GM19468 (cell line): ENCODE results near the gene DENND1A.

ENCODE experiments used
- ATAC-seq: cut with Tn5 transposase; IDR thresholded peaks from one replicate; pipeline ENCODE4 v1.9.1; 2021; ENCODE audit warnings: mild to moderate bottlenecking, moderate library complexity, moderate number of reproducible peaks; ENCODE audit not compliant: unreplicated experiment; ENCODE audit errors: extremely low read depth

Gene DENND1A

DNA sequence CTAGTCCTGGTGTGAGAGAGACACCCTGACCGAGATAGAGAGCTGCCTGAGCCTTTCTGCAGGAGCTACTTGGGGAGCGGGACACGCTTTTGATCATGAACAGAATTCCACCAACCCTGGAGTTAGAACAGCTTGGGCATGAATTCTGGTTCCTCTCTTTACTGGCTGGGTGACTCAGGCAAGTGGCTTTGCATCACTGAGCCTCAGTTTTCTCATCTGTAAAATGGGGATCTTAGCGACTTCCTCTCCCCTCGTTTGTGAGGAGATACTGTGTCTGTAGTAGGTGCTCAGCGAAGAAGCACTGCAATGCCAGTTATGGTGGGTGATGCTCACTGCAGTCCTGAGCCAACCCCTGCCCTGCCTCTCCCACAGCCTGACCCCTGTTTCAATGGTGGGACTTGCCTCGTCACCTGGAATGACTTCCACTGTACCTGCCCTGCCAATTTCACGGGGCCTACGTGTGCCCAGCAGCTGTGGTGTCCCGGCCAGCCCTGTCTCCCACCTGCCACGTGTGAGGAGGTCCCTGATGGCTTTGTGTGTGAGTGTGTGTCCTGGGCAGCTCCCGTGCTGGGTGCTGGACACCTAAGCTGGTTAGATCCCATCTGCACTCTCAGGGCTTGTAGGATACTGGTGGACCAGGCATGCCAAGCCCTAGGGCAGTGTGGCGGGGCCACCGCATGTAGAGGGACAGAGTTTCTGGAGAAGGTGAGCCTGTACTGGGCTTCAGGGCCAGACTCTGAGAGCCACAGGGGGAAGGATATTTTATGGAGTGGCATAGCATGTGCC is 557.9 kb downstream of the DENND1A start:
- no peak for ATAC-seq

DNA sequence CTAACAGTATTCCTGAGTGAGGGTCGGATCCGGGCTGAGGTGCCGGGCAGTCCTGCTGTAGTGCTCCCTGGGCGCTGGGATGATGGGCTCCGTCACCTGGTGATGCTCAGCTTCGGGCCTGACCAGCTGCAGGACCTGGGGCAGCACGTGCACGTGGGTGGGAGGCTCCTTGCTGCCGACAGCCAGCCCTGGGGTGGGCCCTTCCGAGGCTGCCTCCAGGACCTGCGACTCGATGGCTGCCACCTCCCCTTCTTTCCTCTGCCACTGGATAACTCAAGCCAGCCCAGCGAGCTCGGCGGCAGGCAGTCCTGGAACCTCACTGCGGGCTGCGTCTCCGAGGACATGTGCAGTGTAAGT is 558.7 kb downstream of the DENND1A start:
- no peak for ATAC-seq

DNA sequence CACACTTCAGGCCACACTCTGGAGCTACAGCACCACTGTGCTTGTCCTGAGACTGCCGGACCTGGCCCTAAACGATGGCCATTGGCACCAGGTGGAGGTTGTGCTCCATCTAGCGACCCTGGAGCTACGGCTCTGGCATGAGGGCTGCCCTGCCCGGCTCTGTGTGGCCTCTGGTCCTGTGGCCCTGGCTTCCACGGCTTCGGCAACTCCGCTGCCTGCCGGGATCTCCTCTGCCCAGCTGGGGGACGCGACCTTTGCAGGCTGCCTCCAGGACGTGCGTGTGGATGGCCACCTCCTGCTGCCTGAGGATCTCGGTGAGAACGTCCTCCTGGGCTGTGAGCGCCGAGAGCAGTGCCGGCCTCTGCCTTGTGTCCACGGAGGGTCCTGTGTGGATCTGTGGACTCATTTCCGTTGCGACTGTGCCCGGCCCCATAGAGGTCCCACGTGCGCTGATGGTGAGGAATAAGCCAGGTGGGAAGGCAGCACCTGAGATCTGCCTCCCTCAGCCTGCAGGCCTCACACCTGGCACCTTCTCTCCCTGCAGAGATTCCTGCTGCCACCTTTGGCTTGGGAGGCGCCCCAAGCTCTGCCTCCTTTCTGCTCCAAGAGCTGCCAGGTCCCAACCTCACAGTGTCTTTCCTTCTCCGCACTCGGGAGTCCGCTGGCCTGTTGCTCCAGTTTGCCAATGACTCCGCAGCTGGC is 559.2 kb downstream of the DENND1A start:
- ATAC-seq, result no peak

DNA sequence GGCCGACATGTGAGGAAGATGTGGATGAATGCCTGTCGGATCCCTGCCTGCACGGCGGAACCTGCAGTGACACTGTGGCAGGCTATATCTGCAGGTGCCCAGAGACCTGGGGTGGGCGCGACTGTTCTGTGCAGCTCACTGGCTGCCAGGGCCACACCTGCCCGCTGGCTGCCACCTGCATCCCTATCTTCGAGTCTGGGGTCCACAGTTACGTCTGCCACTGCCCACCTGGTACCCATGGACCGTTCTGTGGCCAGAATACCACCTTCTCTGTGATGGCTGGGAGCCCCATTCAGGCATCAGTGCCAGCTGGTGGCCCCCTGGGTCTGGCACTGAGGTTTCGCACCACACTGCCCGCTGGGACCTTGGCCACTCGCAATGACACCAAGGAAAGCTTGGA is 559.8 kb downstream of the DENND1A start:
- ATAC-seq, result no peak

DNA sequence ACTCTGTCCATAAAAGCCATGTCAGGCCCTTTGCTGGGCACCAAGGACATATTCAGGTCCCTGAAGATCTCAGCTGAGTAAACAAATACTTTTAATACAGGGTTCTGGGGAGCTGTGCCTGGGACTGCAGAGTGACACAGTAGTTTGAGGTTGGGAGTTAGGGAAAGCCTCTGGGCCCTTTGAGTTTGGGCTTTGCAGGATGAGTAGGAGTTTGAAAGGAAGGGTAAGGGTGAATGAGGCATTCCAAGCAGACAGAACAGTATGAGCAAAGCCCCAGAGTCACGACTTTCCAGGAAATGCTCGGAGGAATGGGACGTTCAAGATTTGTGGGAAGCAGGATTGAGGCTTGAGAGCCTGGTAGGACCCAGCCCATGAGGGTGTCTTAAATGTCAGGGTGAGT is 560.6 kb downstream of the DENND1A start:
- no peak for ATAC-seq

DNA sequence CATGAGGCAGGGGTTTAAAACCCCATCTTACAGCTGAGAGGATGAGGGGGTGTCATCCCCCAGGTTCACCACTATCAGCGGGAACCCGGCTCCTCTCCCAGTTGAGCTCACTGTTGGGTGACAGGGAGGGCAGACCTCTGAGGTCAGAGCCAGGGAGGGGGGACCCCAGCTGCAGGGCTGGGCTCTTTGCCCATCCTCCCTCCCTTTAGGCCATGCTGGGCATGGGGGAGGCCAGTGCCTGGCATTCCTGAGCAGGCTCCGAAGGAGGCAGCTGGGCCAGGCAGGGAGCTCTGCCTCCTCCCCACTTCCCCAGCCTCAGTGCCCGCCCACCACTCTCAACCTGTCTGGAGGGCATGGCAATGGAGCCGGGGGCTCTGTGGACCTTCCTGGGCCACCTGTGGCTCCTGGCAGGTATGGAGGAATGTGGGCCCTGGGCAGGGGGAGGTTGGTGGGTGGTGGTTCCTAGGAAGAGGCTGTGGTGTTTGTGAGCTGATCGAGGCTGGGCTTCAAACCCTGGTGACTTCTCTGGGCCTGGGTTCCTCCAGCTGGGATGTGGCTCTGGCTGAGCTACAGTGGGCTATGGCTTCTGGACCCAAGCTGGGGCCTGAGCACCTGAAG is 561.3 kb downstream of the DENND1A start:
- no peak for ATAC-seq

DNA sequence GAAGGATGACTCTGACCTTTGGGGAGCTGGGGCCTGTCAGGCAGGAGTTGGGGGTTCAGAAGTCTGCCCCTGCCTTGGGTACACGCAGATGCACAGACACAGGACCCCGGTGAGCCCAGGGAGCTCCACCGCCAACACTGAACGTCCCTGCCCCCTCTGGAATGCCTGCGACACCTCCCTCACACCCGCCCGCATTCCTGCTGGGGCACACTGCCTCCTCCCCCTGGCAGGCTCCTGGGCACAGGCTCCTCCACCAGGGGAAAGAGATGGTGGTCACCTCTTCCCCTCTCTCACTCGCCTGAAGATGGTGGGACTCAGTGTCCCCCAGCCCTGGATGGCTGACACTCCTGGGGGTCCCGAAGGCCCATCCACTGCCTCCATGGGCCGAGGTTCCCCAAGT is 561.9 kb downstream of the DENND1A start:
- ATAC-seq, result no peak

DNA sequence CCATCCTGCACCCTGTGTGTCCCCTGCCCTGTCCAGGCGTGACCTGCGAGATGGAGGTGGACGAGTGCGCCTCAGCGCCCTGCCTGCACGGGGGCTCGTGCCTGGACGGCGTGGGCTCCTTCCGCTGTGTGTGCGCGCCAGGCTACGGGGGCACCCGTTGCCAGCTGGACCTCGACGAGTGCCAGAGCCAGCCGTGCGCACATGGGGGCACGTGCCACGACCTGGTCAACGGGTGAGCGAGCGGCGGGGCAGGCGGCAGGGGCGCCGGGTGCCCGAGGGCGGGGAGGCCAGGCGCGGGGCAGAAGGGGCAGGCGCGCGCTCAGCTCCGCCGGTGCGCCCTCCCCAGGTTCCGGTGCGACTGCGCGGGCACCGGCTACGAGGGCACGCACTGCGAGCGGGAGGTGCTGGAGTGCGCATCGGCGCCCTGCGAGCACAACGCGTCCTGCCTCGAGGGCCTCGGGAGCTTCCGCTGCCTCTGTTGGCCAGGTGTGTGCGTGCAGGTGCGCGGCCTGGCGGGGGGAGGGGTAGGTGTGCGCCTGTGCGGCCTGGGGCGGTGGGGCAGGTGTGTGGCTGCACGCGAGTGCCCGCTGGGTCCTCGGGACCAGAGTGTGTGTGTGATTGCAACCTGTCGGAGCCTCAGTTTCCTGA is 563.9 kb downstream of the DENND1A start:
- ATAC-seq, result no peak

DNA sequence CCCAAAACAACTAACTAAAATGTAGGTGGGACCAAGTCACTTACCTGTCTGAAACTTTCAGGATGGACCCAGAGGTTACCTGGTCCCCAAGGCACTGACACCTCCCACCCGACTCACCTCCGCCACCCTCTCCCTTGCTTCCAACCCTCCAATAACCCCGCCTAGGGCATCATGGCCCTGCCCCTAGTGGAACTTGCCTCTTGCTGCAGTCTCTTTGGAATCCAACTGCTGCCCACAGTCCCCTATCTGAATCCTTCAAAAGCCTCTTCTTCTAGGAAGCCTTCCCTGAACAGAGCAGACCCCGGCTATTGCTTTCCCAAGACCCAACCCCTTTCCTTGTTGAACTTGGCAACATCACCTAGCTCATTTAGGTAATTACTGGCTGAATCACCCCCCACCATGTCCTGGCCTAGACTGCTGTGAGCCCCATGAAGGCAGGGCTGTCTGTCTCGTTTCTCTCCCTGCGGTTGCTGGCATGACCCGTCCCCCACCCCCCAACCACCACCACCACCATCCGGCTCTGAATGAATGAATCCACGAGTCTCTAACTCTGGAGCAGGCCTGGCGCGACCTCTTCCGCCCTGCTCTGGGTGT is 564.5 kb downstream of the DENND1A start:
- no peak for ATAC-seq

DNA sequence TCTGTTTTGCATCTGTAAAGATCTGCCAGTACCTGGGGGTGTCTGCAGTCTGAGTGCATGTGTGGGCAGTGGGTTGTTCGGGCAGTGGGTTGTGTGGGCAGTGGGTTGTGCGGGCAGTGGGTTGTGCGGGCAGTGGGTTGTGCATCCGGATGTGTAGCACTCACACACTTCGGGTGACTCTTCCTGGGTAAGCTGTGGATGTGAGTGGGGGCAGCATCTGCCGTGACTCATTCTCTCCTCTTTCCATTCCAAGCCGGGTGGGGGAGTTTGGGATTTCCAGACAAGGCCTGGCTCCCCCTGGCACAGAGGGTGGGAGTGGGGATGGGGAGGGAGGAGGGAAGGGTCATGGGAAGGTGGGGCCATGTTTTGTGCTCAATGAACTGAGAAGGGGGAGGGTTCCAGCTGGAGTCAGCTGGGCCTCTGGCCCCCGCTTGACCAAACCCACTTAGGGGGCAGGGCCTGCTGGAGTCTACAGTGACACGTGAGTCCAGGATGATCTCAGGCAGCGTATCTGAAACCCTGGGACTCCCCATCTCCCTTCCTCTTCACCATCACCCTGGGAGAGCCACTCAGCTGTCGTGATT is 565.6 kb downstream of the DENND1A start:
- no peak for ATAC-seq

DNA sequence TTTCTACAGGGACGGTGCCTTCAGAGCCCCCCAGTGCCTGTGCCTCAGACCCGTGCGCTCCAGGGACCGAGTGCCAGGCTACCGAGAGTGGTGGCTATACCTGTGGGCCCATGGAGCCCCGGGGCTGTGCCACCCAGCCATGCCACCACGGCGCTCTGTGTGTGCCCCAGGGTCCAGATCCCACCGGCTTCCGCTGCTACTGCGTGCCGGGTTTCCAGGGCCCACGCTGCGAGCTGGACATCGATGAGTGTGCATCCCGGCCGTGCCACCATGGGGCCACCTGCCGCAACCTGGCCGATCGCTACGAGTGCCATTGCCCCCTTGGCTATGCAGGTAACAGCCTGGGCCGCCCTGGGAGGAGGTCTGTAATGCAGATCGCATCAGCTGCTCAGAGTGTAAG is 567.1 kb downstream of the DENND1A start:
- ATAC-seq, result no peak

DNA sequence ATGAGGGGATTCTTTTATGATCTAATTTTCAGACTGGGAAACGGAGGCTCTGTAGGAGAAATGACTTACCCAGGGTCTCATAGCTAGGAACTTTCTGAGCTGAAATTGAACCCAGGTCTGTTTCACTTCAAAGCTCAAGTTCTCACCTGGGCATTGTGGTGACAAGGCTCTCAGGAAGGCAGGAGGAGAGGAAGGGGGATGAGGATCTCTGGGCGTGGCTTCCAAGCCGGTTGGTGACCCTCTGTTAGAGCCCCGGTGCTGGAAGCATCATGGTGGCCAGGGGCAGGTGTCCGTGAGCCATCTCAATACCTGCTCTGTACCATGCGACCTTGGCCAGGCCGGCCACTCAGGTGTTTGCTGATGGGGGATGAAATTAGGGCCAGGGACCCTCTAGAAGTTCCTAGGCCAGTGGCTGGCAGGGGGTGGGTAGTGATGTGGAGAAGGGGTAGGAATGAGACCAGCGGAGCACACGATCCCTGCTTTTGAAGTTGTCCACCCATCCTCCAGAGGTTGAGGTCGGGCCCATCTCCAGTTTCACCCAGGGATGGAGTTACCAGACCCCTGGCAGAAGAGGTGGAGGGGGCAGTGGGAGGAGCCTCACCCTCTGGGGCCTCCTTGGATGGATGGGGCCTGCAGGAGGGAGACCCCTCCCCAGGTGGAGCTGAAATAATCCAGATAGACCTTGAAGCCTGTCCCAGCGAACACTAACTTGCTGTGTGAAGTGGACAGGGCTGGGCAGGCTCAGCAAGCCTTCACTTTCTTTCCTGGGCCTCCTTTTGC is 568.0 kb downstream of the DENND1A start:
- ATAC-seq, result no peak

DNA sequence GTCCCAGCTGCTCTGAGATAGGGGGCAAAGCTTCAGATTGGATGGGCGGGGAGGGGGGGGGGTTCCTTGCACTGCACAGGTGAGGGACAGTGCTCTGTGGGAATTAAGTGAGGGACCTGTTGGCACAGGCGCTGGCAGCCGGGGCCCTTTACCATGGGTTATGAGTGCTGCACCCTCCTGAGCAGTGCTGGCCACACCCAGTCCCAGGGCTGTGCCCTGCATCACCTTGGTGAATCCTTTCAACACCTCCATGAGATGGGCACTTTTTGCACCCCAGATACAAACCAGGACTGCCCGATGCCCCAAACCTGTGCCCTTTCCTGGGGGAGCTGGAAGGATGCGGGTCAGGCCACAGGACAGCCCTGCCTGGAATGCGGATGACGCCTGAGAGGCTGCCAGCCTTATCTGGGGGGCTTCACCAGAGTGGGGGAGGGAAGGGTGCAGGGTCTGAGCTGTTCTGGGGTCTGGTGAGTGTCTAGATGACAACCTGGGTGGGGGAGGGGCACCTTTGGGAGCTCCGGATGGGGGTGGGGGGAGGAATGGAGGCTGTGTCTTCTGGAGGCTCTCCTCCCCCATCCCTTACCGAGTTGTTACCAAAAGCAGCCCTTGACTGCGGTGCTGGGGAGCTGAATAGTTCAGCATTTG is 568.7 kb downstream of the DENND1A start:
- no peak for ATAC-seq

DNA sequence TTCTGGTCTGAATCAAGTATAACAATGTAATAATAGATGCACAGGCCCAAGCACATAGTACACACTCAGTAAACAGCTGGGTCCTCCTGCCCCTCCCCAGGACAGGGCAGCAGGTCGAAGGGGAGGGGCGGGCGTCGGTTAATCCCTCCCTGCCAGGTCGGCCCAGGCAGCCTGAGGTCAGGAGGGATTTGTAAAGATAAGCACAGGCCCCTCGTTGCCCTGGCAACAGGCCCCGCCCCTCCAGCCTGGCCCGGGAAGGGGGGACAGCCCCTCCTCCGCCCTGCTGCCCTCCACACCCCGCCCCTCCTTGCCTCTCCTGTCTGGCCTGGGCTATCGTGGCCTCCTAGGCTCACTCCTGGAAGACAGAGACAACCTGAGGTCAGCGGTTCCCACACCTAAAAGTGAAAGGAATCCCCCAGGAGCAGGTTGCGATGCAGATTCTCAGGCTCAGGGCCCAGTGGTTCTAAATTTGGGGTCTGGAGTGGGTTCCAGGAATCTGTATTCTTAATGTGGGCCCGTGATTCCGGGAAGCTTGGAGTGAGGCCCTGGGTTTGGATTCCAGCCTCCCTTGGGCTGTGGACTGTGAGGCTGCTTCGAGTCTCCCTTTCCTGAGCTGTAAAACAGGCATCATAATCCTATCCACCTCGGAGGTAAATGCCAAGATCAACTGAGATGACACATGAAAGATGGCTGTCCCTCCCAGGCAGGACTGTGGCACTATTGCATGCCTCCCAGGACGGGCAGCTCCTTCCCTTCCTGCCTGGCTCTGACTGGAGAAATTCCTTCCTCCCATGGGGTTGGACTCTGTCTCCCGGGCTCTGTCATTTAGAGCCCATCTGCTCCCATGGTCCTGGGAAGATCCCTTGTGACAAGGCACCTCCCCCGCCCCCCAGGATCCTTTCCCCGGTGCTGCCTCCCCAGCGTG is 569.5 kb downstream of the DENND1A start:
- ATAC-seq, result no peak

DNA sequence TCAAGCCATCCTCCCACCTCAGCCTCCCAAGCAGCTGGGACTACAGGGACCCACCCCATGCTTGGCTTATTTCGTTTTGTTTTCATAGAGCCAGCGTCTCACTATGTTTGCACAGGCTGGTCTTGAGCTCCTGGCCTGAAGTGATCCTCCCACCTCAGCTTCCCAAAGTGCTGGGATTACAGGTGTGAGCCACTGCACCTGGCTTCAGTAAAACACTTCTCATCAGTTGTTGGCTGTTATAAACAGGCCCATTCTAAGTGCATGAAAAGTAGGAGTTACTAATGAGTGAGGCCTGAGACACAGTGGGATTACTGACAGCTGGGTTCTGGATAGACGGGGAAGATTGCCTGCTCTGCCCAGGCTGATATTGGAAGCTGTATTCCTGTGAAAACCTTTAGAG is 570.4 kb downstream of the DENND1A start:
- ATAC-seq, result no peak

DNA sequence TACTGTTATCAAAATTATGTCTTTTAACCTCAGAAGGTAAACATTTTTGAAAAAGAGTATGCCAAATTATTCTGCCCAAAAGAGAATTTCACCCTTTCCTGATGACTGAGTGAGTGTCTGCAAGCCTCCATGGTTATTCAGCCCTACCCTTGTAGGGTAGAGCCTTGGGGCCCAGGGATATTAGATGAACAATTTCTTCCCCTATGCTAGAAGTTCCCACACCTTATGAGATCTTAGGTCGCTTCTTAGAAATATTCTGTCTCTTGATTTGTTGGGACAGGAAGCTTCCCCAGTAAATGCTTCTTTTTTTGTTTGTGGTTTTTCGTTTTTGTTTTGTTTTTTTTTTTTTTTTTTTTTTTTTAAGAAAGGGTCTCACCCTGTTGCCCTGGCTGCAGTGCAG is 570.8 kb downstream of the DENND1A start:
- no peak for ATAC-seq

DNA sequence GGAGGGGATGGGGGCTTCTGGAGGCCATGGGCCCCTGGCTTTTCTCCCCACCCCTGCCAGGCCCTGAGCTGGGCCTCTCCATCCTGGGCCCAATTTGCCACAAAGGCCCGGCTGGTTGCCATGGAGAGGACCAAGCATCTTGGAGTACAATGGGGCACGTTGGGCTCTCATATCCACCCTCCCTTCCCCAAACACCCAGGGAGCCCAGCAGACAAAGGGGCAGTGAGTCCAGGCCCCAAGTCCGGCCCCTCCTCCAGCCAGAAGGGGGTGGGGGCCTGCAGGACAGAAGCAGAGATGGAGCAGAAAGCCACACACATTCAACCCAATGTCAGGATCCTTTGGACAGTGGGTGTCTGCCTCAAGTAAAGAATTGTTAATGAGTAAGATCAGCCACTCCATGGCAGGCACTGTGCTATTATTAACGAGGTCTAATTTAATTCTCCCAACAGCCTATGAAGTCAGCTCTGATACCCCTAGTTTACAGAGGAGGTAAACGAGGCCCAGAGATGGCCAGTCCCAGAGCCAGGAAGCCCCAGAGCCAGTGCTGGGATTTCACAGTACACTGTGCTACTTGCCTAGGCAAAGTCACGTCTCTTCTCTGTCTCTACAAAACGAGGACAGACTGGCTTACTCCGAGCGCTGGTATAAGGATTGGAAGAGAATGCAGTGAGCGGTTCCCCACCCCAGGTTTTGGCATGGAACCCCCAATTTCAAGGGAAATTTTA is 571.6 kb downstream of the DENND1A start:
- ATAC-seq, result no peak

DNA sequence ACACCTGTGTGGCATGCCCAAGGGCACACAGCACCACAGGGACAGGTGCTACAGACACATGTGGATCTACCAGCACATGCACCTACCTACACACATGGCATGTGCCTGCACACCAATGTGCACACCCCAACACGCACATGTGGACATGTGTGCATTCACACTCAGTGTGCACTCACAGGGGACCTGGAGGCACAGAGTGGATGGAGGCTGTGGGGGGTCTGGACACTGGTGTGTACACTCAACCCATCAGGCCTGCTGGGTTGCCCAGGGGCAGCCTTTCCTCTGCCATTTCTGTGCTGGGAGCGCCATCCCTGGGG is 572.2 kb downstream of the DENND1A start:
- ATAC-seq, result no peak
